PC-3 (cell line): ENCODE measurements around the gene ONECUT1. TPM values are rescaled to one million over a fixed set of nuclear protein-coding genes. Genes with fewer than 3 reads are reported as not detected.
"Not testable (repeated sequence)": the region's sequence is repeated elsewhere in the genome, so short reads cannot be mapped to it uniquely, and the experiment has no call there.

Experiments
- ATAC-seq: fragments of 200-7000 bp; cut with Tn5 transposase; 2 replicates; pipeline ENCODE4 v1.9.1; 2020; ENCODE audit warnings: mild to moderate bottlenecking, moderate library complexity
- Bru-seq: library from RNA; stranded (reverse); fragments of 400-500 nt; gene quantifications from one replicate; lab custom pipeline; 2021; lab: Mats Ljungman, UMichigan
- BruChase-seq, 2 experiments: library from RNA; stranded (reverse); fragments of 400-500 nt; gene quantifications; one replicate each; lab custom pipeline; 2021; lab: Mats Ljungman, UMichigan
- BruUV-seq: library from RNA; stranded (reverse); fragments of 400-500 nt; replicated peaks from 2 replicates; lab custom pipeline; 2021; lab: Mats Ljungman, UMichigan
- CTCF ChIA-PET: fragments of 300-600 bp; sonication (Branson Sonifier 250); formaldehyde crosslinking; loops from one replicate; lab custom pipeline; 2022; ENCODE audit warnings: antibody characterized with exemption; lab: Charles Lee
- POLR2A ChIA-PET: fragments of 300-600 bp; sonication (Branson Sonifier 250); formaldehyde crosslinking; loops from one replicate; lab custom pipeline; 2022; ENCODE audit warnings: antibody characterized with exemption; ENCODE audit not compliant: unreplicated experiment; lab: Charles Lee
- DNase-seq: peaks from one replicate; pipeline ENCODE4 v3.0.0-alpha.2; 2015
- H2AFZ ChIP-seq: fragments of 300-600 bp; sonication (generic); 2 replicates; pipeline ENCODE4 v1.6.0; 2016; ENCODE audit warnings: antibody characterized with exemption, low read length
- H3F3A ChIP-seq: fragments of 300-600 bp; sonication (generic); one replicate; pipeline ENCODE4 v1.6.0; 2017; ENCODE audit warnings: antibody characterized with exemption, low read length, control low read depth, mild to moderate bottlenecking; ENCODE audit not compliant: unreplicated experiment
- H3K27ac ChIP-seq: fragments of 300-600 bp; sonication (generic); 2 replicates; pipeline ENCODE4 v1.5.1; 2016; ENCODE audit warnings: mild to moderate bottlenecking, low read length
- H3K27me3 ChIP-seq: fragments of 300-600 bp; sonication (generic); 2 replicates; pipeline ENCODE4 v1.6.1; 2016; ENCODE audit warnings: low read length, mixed read lengths
- H3K36me3 ChIP-seq: fragments of 300-600 bp; sonication (generic); 2 replicates; pipeline ENCODE4 v1.6.1; 2016; ENCODE audit warnings: low read depth, mixed run types, low read length, mixed read lengths
- H3K4me1 ChIP-seq: fragments of 300-600 bp; sonication (generic); 2 replicates; pipeline ENCODE4 v1.5.1; 2016; ENCODE audit warnings: low read length; ENCODE audit not compliant: insufficient read depth
- H3K4me2 ChIP-seq: fragments of 300-600 bp; sonication (generic); 2 replicates; pipeline ENCODE4 v1.6.0; 2016; ENCODE audit warnings: low read length
- H3K4me3 ChIP-seq: fragments of 300-600 bp; sonication (generic); 2 replicates; pipeline ENCODE4 v1.5.1; 2016; ENCODE audit warnings: mild to moderate bottlenecking, low read length, mixed read lengths
- H3K79me2 ChIP-seq: fragments of 300-600 bp; sonication (generic); 2 replicates; pipeline ENCODE4 v1.6.1; 2017; ENCODE audit warnings: low read length, mixed read lengths
- H3K9ac ChIP-seq: fragments of 300-600 bp; sonication (generic); 2 replicates; pipeline ENCODE4 v1.6.0; 2016; ENCODE audit warnings: mild to moderate bottlenecking, low read length
- H3K9me2 ChIP-seq: fragments of 300-600 bp; sonication (generic); replicated peaks from 2 replicates; pipeline ENCODE4 v1.6.1; 2016; ENCODE audit warnings: mixed run types, low read length, mixed read lengths
- H3K9me3 ChIP-seq: fragments of 300-600 bp; sonication (generic); 2 replicates; pipeline ENCODE4 v1.6.1; 2016; ENCODE audit warnings: low read length, mixed read lengths
- H4K20me1 ChIP-seq: fragments of 300-600 bp; sonication (generic); 2 replicates; pipeline ENCODE4 v1.6.1; 2016; ENCODE audit warnings: low read length, mixed read lengths
- CTCF ChIP-seq: fragments of 300-600 bp; sonication (generic); conservative IDR thresholded peaks from 2 replicates; pipeline ENCODE4 v1.5.1; 2017; ENCODE audit warnings: antibody characterized with exemption, low read depth, mild to moderate bottlenecking, low read length
- EZH2 ChIP-seq: fragments of 300-600 bp; sonication (generic); IDR thresholded peaks from one replicate; pipeline ENCODE4 v1.6.1; 2017; ENCODE audit warnings: antibody characterized with exemption, mild to moderate bottlenecking, low read length; ENCODE audit not compliant: unreplicated experiment
- EZH2phosphoT487 ChIP-seq: fragments of 300-600 bp; sonication (generic); IDR thresholded peaks from 2 replicates; pipeline ENCODE4 v1.6.1; 2018; ENCODE audit warnings: mild to moderate bottlenecking, antibody characterized with exemption, low read length, borderline replicate concordance
- intact Hi-C: fragments of 100-400 bp; cut with micrococcal nuclease; formaldehyde crosslinking; loops from 2 replicates; pipeline ENCODE4 v1.9.0; 2023
- long read RNA-seq: library from polyadenylated mRNA; unstranded; transcript quantifications from one replicate; pipeline ENCODE4 v2.0.0, GENCODE V29; 2021; ENCODE audit not compliant: unreplicated experiment
- total RNA-seq: library from RNA; depleted of rRNA; stranded (reverse); fragments of >200 nt; gene quantifications from 2 replicates; pipeline ENCODE4 v1.2.3, GENCODE V29; 2014; rRNA removed

The ONECUT1 gene
- total RNA-seq (not detected in 2 replicates), Bru-seq, nascent RNA (not detected), BruChase-seq, experiment 1, labeled RNA remaining after a 6-hour chase (percentile 3 among the genes with signal in this experiment), BruChase-seq, experiment 2, labeled RNA remaining after a 2-hour chase (not detected)
- long read RNA-seq: 0 reads

GRCh38 chr15:52790169-52790708 lies at the start of gene ONECUT1:
ONECUT1 (minus strand) TSS chr15:52790336; CDS start chr15:52789884, 452 bp downstream.
- DNase-seq: peak; percentile 41

GRCh38 chr15:52834379-52834778 lies 44.2 kb upstream of the ONECUT1 start:
- Histone ChIP-seq H3K36me3 (no peaks in the 10 kb centered on the region), H3K79me2 (no peaks in the 10 kb centered on the region), H3K9me3 (no peaks in the 10 kb centered on the region), H3K27ac (no peak overlapping the region), H3F3A (no peaks in the 10 kb centered on the region), H3K4me1 (no peaks in the 10 kb centered on the region), H3K4me3 (no peak overlapping the region), H3K9ac (no peak overlapping the region), H3K27me3 (peaks cover 12% of the 10 kb centered on the region), H4K20me1 (no peaks in the 10 kb centered on the region), H3K4me2 (no peak overlapping the region), H2AFZ (no peak overlapping the region), H3K9me2 (no peaks in the 10 kb centered on the region)
- ATAC-seq: no peak
- no TSS peak for BruUV-seq
- DNase-seq: no peak
- intact Hi-C loops: no loop called here
- POLR2A ChIA-PET: no interaction called here
- CTCF ChIA-PET: no interaction called here
- TF ChIP-seq EZH2 (no peak), CTCF (no peak), EZH2phosphoT487 (no peak)

More at GRCh38 chr15:52790169-52790708, at the start of gene ONECUT1:
- intact Hi-C loops: no loop called here
- peak within 1 kb of the TSS; percentile 62 for H3K4me3 ChIP-seq
- H3K79me2 ChIP-seq: no peaks in the 10 kb centered on the region
- no peak for TF ChIP-seq EZH2phosphoT487
- TF ChIP-seq CTCF: no peak
- TF ChIP-seq EZH2: no peak
- H4K20me1 ChIP-seq: no peaks in the 10 kb centered on the region
- H3K27ac ChIP-seq: no peak within 1 kb of the TSS
- CTCF ChIA-PET: no interaction called here
- ATAC-seq: peak; percentile 64
- peak within 1 kb of the TSS; percentile 79 for H3K4me2 ChIP-seq
- no peaks in the 10 kb centered on the region for H3K36me3 ChIP-seq
- no peaks in the 10 kb centered on the region for H3F3A ChIP-seq
- H3K9me3 ChIP-seq: no peaks in the 10 kb centered on the region
- H3K9me2 ChIP-seq: no peaks in the 10 kb centered on the region
- H2AFZ ChIP-seq: peak within 1 kb of the TSS; percentile 82
- peaks cover 27% of the 10 kb centered on the region for H3K27me3 ChIP-seq
- BruUV-seq: no TSS peak
- POLR2A ChIA-PET: no interaction called here
- no peak within 1 kb of the TSS for H3K9ac ChIP-seq
- no peaks in the 10 kb centered on the region for H3K4me1 ChIP-seq

- H4K20me1 ChIP-seq, H3F3A ChIP-seq, POLR2A ChIA-PET, H3K79me2 ChIP-seq, H3K27ac ChIP-seq, H3K36me3 ChIP-seq, H3K9ac ChIP-seq, H2AFZ ChIP-seq, H3K9me2 ChIP-seq, H3K4me2 ChIP-seq, H3K4me3 ChIP-seq, DNase-seq, H3K4me1 ChIP-seq, intact Hi-C loops, CTCF ChIA-PET, H3K9me3 ChIP-seq, BruUV-seq, ATAC-seq: not testable (repeated sequence)
- peaks cover 23% of the 10 kb centered on the region for H3K27me3 ChIP-seq
Observed at GRCh38 chr15:52824169-52824942, 34.2 kb upstream of the ONECUT1 start.
